HG03558 (cell line): ENCODE data around the gene PAPSS1.

Source experiments
- ATAC-seq: cut with Tn5 transposase; IDR thresholded peaks from one replicate; pipeline ENCODE4 v1.9.1; 2021; ENCODE audit warnings: moderate number of reproducible peaks; ENCODE audit not compliant: unreplicated experiment; ENCODE audit errors: extremely low read depth

The PAPSS1 gene

GRCh38 chr4:107719922-107720722, at the start of gene PAPSS1:
Gene PAPSS1, minus strand, starts transcription at chr4:107720234. Its CDS starts 55 bp downstream, at chr4:107720179.
- peak; percentile 80 for ATAC-seq

- ATAC-seq: no peak
These were observed 40.4 kb upstream of the PAPSS1 start for GRCh38 chr4:107760281-107760947.

- no peak for ATAC-seq
These were observed 37.9 kb upstream of the PAPSS1 start for GRCh38 chr4:107757864-107758476.

- no peak for ATAC-seq
These were observed 37.2 kb upstream of the PAPSS1 start for GRCh38 chr4:107757283-107757682.

GRCh38 chr4:107755841-107756356, 35.9 kb upstream of the PAPSS1 start:
- ATAC-seq: no peak

- no peak for ATAC-seq
These were observed 31.6 kb upstream of the PAPSS1 start for GRCh38 chr4:107751670-107752069.

- ATAC-seq: no peak
These were observed 27.9 kb upstream of the PAPSS1 start for GRCh38 chr4:107747748-107748486.

- ATAC-seq: no peak
These were observed 26.1 kb upstream of the PAPSS1 start for GRCh38 chr4:107746161-107746560.

GRCh38 chr4:107744532-107744931, 24.5 kb upstream of the PAPSS1 start:
- ATAC-seq: no peak

- ATAC-seq: no peak
These were observed 23.5 kb upstream of the PAPSS1 start for GRCh38 chr4:107743532-107743931.

- ATAC-seq: no peak
These were observed 22.8 kb upstream of the PAPSS1 start for GRCh38 chr4:107742791-107743190.

- ATAC-seq: no peak
These were observed 22.2 kb upstream of the PAPSS1 start for GRCh38 chr4:107742196-107742595.

- no peak for ATAC-seq
These were observed 21.1 kb upstream of the PAPSS1 start for GRCh38 chr4:107740950-107741701.

GRCh38 chr4:107740381-107740780, 20.3 kb upstream of the PAPSS1 start:
- no peak for ATAC-seq

GRCh38 chr4:107737450-107737849, 17.4 kb upstream of the PAPSS1 start:
- no peak for ATAC-seq

GRCh38 chr4:107736924-107737448, 17.0 kb upstream of the PAPSS1 start:
- peak; percentile 38 for ATAC-seq

- peak; percentile 45 for ATAC-seq
These were observed 16.0 kb upstream of the PAPSS1 start for GRCh38 chr4:107736037-107736436.

- ATAC-seq: no peak
These were observed 14.1 kb upstream of the PAPSS1 start for GRCh38 chr4:107734120-107734519.

- ATAC-seq: no peak
These were observed 13.4 kb upstream of the PAPSS1 start for GRCh38 chr4:107733431-107733925.
